Gastrocnemius medialis (tissue), 4 donors: ENCODE results near the gene CPS1.

ENCODE experiments used
- POLR2A ChIP-seq, 2 donors: fragments of 450-650 bp; IDR thresholded peaks; one replicate each; pipeline ENCODE4 v1.6.1; 2017; ENCODE audit warnings: antibody characterized with exemption in 2 of 2, mild to moderate bottlenecking in 2 of 2, moderate library complexity in 2 of 2
- TF ChIP-seq, protein P1 (sequence below), 5 experiments: fragments of 450-650 bp in 3 of 5; fragments of 200-600 bp in 2 of 5; sonication (generic) in 2 of 5; IDR thresholded peaks in 4 of 5; conservative IDR thresholded peaks in 1 of 5; 1 replicate in 4 of 5; 2 replicates in 1 of 5; pipeline ENCODE4 v1.5.1; 2016 to 2019; ENCODE audit warnings: antibody characterized with exemption in 5 of 5, mild to moderate bottlenecking in 3 of 5, moderate library complexity in 3 of 5

DNA sequence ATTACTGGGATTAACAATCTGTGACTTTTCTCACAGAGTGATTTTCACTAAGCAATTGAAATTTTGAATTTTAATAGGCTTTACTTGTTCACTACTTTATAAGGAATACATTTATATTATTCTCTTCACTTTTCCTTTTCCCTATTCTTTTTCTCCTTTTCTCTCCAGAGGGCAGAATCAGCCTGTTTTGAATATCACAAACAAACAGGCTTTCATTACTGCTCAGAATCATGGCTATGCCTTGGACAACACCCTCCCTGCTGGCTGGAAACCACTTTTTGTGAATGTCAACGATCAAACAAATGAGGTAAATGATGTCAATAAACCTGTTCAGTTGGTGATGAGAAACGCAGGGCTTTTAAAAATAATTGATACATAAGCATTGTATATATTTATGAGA lies 35.3 kb downstream of the CPS1 start:
- TF ChIP-seq, protein P1, sequence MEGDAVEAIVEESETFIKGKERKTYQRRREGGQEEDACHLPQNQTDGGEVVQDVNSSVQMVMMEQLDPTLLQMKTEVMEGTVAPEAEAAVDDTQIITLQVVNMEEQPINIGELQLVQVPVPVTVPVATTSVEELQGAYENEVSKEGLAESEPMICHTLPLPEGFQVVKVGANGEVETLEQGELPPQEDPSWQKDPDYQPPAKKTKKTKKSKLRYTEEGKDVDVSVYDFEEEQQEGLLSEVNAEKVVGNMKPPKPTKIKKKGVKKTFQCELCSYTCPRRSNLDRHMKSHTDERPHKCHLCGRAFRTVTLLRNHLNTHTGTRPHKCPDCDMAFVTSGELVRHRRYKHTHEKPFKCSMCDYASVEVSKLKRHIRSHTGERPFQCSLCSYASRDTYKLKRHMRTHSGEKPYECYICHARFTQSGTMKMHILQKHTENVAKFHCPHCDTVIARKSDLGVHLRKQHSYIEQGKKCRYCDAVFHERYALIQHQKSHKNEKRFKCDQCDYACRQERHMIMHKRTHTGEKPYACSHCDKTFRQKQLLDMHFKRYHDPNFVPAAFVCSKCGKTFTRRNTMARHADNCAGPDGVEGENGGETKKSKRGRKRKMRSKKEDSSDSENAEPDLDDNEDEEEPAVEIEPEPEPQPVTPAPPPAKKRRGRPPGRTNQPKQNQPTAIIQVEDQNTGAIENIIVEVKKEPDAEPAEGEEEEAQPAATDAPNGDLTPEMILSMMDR (IDR thresholded peaks at IDR 0.05 in 4 of 5, conservative IDR thresholded peaks at IDR 0.05 in 1 of 5), result no peak
- no peak for TF ChIP-seq POLR2A (IDR thresholded peaks at IDR 0.05)
